Activated CD4-positive, alpha-beta memory T cell treated with anti-CD3 and anti-CD28 coated beads, Interleukin-2, amount 10 ng/mL, durations not matched to agents 7 days and 5 days (primary cell): ENCODE data around the gene GUCY1B1. TPM values are rescaled to one million over a fixed set of nuclear protein-coding genes. Genes with fewer than 3 reads are reported as not detected.

Source experiments
- CTCF ChIA-PET: fragments of 350-600 bp; sonication (Branson Sonifier 250); formaldehyde crosslinking; loops from one replicate; lab custom pipeline; 2021; ENCODE audit warnings: antibody characterized with exemption, inconsistent platforms; lab: Charles Lee
- POLR2A ChIA-PET: fragments of 350-600 bp; sonication (Branson Sonifier 250); formaldehyde crosslinking; loops from one replicate; lab custom pipeline; 2021; ENCODE audit warnings: antibody characterized with exemption; lab: Charles Lee
- DNase-seq: peaks from one replicate; pipeline ENCODE4 v3.0.0-alpha.2; 2020
- H3K27ac Mint-ChIP-seq: one replicate; pipeline ENCODE4 v1.8.0; 2021; ENCODE audit warnings: mild to moderate bottlenecking, mixed read lengths
- H3K27me3 Mint-ChIP-seq: one replicate; pipeline ENCODE4 v1.8.0; 2021; ENCODE audit warnings: mixed read lengths
- H3K36me3 Mint-ChIP-seq: one replicate; pipeline ENCODE4 v1.8.0; 2021; ENCODE audit warnings: low read depth, mixed read lengths
- H3K4me1 Mint-ChIP-seq: one replicate; pipeline ENCODE4 v1.8.0; 2021; ENCODE audit warnings: mixed read lengths
- H3K4me3 Mint-ChIP-seq: one replicate; pipeline ENCODE4 v1.8.0; 2021; ENCODE audit warnings: mild to moderate bottlenecking, mixed read lengths
- H3K9me3 Mint-ChIP-seq: one replicate; pipeline ENCODE4 v1.8.0; 2021; ENCODE audit warnings: mixed read lengths
- total RNA-seq, 2 experiments: library from RNA; stranded (reverse); gene quantifications; one replicate each; pipeline ENCODE4 v1.2.3, GENCODE V29; 2021

GUCY1B1 gene
- total RNA-seq = under 1 TPM in 1 of 2 experiments, not detected in 1; 0.10 TPM

GRCh38 chr4:155758481-155759371 is at the start of gene GUCY1B1:
Gene GUCY1B1 (plus strand): TSS chr4:155759021. CDS start chr4:155759141, 120 bp downstream.
- H3K9me3 Mint-ChIP-seq = no peaks in the 10 kb centered on the region
- peaks cover 6% of the 10 kb centered on the region for H3K4me1 Mint-ChIP-seq
- ChIA-PET CTCF (no interaction called here), POLR2A (no interaction called here)
- DNase-seq = peak; percentile 52
- H3K4me3 Mint-ChIP-seq = no peak within 1 kb of the TSS
- peaks cover 33% of the 10 kb centered on the region for H3K27me3 Mint-ChIP-seq
- H3K27ac Mint-ChIP-seq = no peak within 1 kb of the TSS
- no peaks in the 10 kb centered on the region for H3K36me3 Mint-ChIP-seq

- H3K4me1 Mint-ChIP-seq = no peaks in the 10 kb centered on the region
- no peaks in the 10 kb centered on the region for H3K27me3 Mint-ChIP-seq
- POLR2A ChIA-PET = no interaction called here
- CTCF ChIA-PET = no interaction called here
- H3K36me3 Mint-ChIP-seq = no peaks in the 10 kb centered on the region
- no peaks in the 10 kb centered on the region for H3K9me3 Mint-ChIP-seq
- no peak overlapping the region for H3K4me3 Mint-ChIP-seq
- DNase-seq = no peak
- H3K27ac Mint-ChIP-seq = no peak overlapping the region
Observed at GRCh38 chr4:155709918-155710317, 48.9 kb upstream of the GUCY1B1 start.

- no peak overlapping the region for H3K27ac Mint-ChIP-seq
- H3K27me3 Mint-ChIP-seq = no peaks in the 10 kb centered on the region
- H3K4me1 Mint-ChIP-seq = no peaks in the 10 kb centered on the region
- H3K4me3 Mint-ChIP-seq = no peak overlapping the region
- DNase-seq = no peak
- no peaks in the 10 kb centered on the region for H3K9me3 Mint-ChIP-seq
- ChIA-PET POLR2A (interaction anchor here (0.6 kb wide), 1 partner anchor 58 kb away, joined by 3 read pairs; no protein-coding TSS in a partner anchor), CTCF (no interaction called here)
- no peaks in the 10 kb centered on the region for H3K36me3 Mint-ChIP-seq
Observed at GRCh38 chr4:155711556-155711955, 47.3 kb upstream of the GUCY1B1 start.

- CTCF ChIA-PET = no interaction called here
- Mint-ChIP-seq H3K4me3 (no peak overlapping the region), H3K9me3 (no peaks in the 10 kb centered on the region), H3K27me3 (no peaks in the 10 kb centered on the region), H3K4me1 (no peaks in the 10 kb centered on the region), H3K36me3 (no peaks in the 10 kb centered on the region), H3K27ac (no peak overlapping the region)
- POLR2A ChIA-PET = no interaction called here
- DNase-seq = no peak
Observed at GRCh38 chr4:155712846-155713245, 46.0 kb upstream of the GUCY1B1 start.

- ChIA-PET CTCF (no interaction called here), POLR2A (no interaction called here)
- H3K36me3 Mint-ChIP-seq = no peaks in the 10 kb centered on the region
- H3K27me3 Mint-ChIP-seq = no peaks in the 10 kb centered on the region
- DNase-seq = no peak
- no peaks in the 10 kb centered on the region for H3K9me3 Mint-ChIP-seq
- no peaks in the 10 kb centered on the region for H3K4me1 Mint-ChIP-seq
- H3K27ac Mint-ChIP-seq = no peak overlapping the region
- H3K4me3 Mint-ChIP-seq = no peak overlapping the region
Observed at GRCh38 chr4:155713911-155714310, 44.9 kb upstream of the GUCY1B1 start.

- Mint-ChIP-seq H3K9me3 (no peaks in the 10 kb centered on the region), H3K4me3 (no peak overlapping the region), H3K4me1 (no peaks in the 10 kb centered on the region), H3K27ac (no peak overlapping the region), H3K36me3 (no peaks in the 10 kb centered on the region), H3K27me3 (no peaks in the 10 kb centered on the region)
- ChIA-PET CTCF (no interaction called here), POLR2A (no interaction called here)
- DNase-seq = no peak
Observed at GRCh38 chr4:155722336-155722735, 36.5 kb upstream of the GUCY1B1 start.

- no peak for DNase-seq
- no peaks in the 10 kb centered on the region for H3K9me3 Mint-ChIP-seq
- no peaks in the 10 kb centered on the region for H3K36me3 Mint-ChIP-seq
- ChIA-PET CTCF (no interaction called here), POLR2A (no interaction called here)
- no peak overlapping the region for H3K27ac Mint-ChIP-seq
- H3K4me1 Mint-ChIP-seq = no peaks in the 10 kb centered on the region
- H3K27me3 Mint-ChIP-seq = no peaks in the 10 kb centered on the region
- no peak overlapping the region for H3K4me3 Mint-ChIP-seq
Observed at GRCh38 chr4:155722816-155723499, 35.9 kb upstream of the GUCY1B1 start.

- DNase-seq = no peak
- Mint-ChIP-seq H3K27ac (no peak overlapping the region), H3K36me3 (no peaks in the 10 kb centered on the region), H3K4me3 (no peak overlapping the region), H3K27me3 (no peaks in the 10 kb centered on the region), H3K4me1 (no peaks in the 10 kb centered on the region), H3K9me3 (no peaks in the 10 kb centered on the region)
- ChIA-PET POLR2A (no interaction called here), CTCF (no interaction called here)
Observed at GRCh38 chr4:155724731-155725130, 34.1 kb upstream of the GUCY1B1 start.

- Mint-ChIP-seq H3K27me3 (peaks cover 1% of the 10 kb centered on the region), H3K9me3 (no peaks in the 10 kb centered on the region), H3K36me3 (no peaks in the 10 kb centered on the region), H3K4me3 (no peak overlapping the region), H3K27ac (no peak overlapping the region), H3K4me1 (no peaks in the 10 kb centered on the region)
- DNase-seq = no peak
- CTCF ChIA-PET = no interaction called here
- POLR2A ChIA-PET = no interaction called here
Observed at GRCh38 chr4:155734065-155734464, 24.8 kb upstream of the GUCY1B1 start.

- CTCF ChIA-PET = no interaction called here
- Mint-ChIP-seq H3K9me3 (no peaks in the 10 kb centered on the region), H3K4me1 (no peaks in the 10 kb centered on the region), H3K27ac (no peak overlapping the region), H3K36me3 (no peaks in the 10 kb centered on the region), H3K27me3 (peaks cover 1% of the 10 kb centered on the region), H3K4me3 (no peak overlapping the region)
- no peak for DNase-seq
- POLR2A ChIA-PET = no interaction called here
Observed at GRCh38 chr4:155734951-155735350, 23.9 kb upstream of the GUCY1B1 start.

- no peaks in the 10 kb centered on the region for H3K36me3 Mint-ChIP-seq
- CTCF ChIA-PET = no interaction called here
- no peaks in the 10 kb centered on the region for H3K4me1 Mint-ChIP-seq
- no peak overlapping the region for H3K27ac Mint-ChIP-seq
- POLR2A ChIA-PET = no interaction called here
- DNase-seq = no peak
- H3K9me3 Mint-ChIP-seq = no peaks in the 10 kb centered on the region
- H3K27me3 Mint-ChIP-seq = peaks cover 1% of the 10 kb centered on the region
- H3K4me3 Mint-ChIP-seq = no peak overlapping the region
Observed at GRCh38 chr4:155735496-155735895, 23.3 kb upstream of the GUCY1B1 start.

- DNase-seq = no peak
- Mint-ChIP-seq H3K36me3 (no peaks in the 10 kb centered on the region), H3K4me1 (no peaks in the 10 kb centered on the region), H3K27ac (no peak overlapping the region), H3K9me3 (no peaks in the 10 kb centered on the region), H3K27me3 (no peaks in the 10 kb centered on the region), H3K4me3 (no peak overlapping the region)
- ChIA-PET CTCF (no interaction called here), POLR2A (no interaction called here)
Observed at GRCh38 chr4:155738548-155738947, 20.3 kb upstream of the GUCY1B1 start.

GRCh38 chr4:155741546-155741945 is 17.3 kb upstream of the GUCY1B1 start:
- ChIA-PET POLR2A (no interaction called here), CTCF (no interaction called here)
- Mint-ChIP-seq H3K27ac (no peak overlapping the region), H3K9me3 (no peaks in the 10 kb centered on the region), H3K27me3 (no peaks in the 10 kb centered on the region), H3K4me1 (no peaks in the 10 kb centered on the region), H3K4me3 (no peak overlapping the region), H3K36me3 (no peaks in the 10 kb centered on the region)
- DNase-seq = no peak
